Spleen (tissue), 11 donors: ENCODE measurements around the gene TSC22D2. TPM values are rescaled to one million over a fixed set of nuclear protein-coding genes. Genes with fewer than 3 reads are reported as not detected.

Experiments used
- DNase-seq: peaks from one replicate; pipeline ENCODE4 v3.0.0-alpha.2; 2020
- H3K27ac ChIP-seq, 8 donors: fragments of 200-600 bp; sonication (generic) in 7 of 8; 1 replicate in 4 of 8; 2 replicates in 4 of 8; pipeline versions ENCODE4 v1.5.0 to v1.8.0; 2016 to 2021; ENCODE audit warnings: inconsistent platforms in 4 of 8, mild to moderate bottlenecking in 4 of 8, moderate library complexity in 1 of 8
- H3K27me3 ChIP-seq, 7 donors: fragments of 200-600 bp; sonication (generic) in 6 of 7; replicated peaks in 1 of 7; 1 replicate in 4 of 7; 2 replicates in 3 of 7; pipeline versions ENCODE4 v1.5.0 to v1.8.0; 2016 to 2021; ENCODE audit warnings: inconsistent platforms in 3 of 7, mild to moderate bottlenecking in 1 of 7
- H3K36me3 ChIP-seq, 6 donors: fragments of 200-600 bp; sonication (generic) in 5 of 6; 1 replicate in 4 of 6; 2 replicates in 2 of 6; pipeline versions ENCODE4 v1.5.0 to v1.8.0; 2016 to 2021; ENCODE audit warnings: inconsistent platforms in 2 of 6
- H3K4me1 ChIP-seq, 6 donors: fragments of 200-600 bp; sonication (generic) in 5 of 6; 1 replicate in 3 of 6; 2 replicates in 3 of 6; pipeline versions ENCODE4 v1.5.0 to v1.8.0; 2016 to 2021; ENCODE audit warnings: inconsistent platforms in 3 of 6
- H3K4me3 ChIP-seq, 8 donors: fragments of 200-600 bp; sonication (generic) in 7 of 8; 1 replicate in 4 of 8; 2 replicates in 4 of 8; pipeline versions ENCODE4 v1.5.0 to v1.8.0; 2016 to 2021; ENCODE audit warnings: inconsistent platforms in 4 of 8, mild to moderate bottlenecking in 4 of 8, moderate library complexity in 2 of 8
- H3K9me3 ChIP-seq, 8 donors: fragments of 200-600 bp; sonication (generic) in 7 of 8; 1 replicate in 4 of 8; 2 replicates in 4 of 8; pipeline versions ENCODE4 v1.5.0 to v1.8.0; 2016 to 2021; ENCODE audit warnings: inconsistent platforms in 4 of 8
- POLR2A ChIP-seq, 3 donors: fragments of 450-650 bp; IDR thresholded peaks; one replicate each; pipeline ENCODE4 v1.5.1; 2017; ENCODE audit warnings: antibody characterized with exemption in 3 of 3, mild to moderate bottlenecking in 1 of 3
- POLR2AphosphoS5 ChIP-seq, 3 donors: sonication (generic); formaldehyde crosslinking; IDR thresholded peaks; one replicate each; pipeline ENCODE4 v1.5.1; 2017; ENCODE audit warnings: antibody characterized with exemption in 3 of 3
- WGBS, 5 donors: extraction: QIAGEN DNeasy Blood & Tissue Kit in 3 of 5; methylation state at CpG; one replicate each; pipeline versions ENCODE4 v1.1.5 to v1.1.7; 2013 to 2018; 5-methylcytosine and 5-hydroxymethylcytosine counted together
- intact Hi-C: fragments of 100-400 bp; cut with DNase I; formaldehyde crosslinking; loops from one replicate; pipeline ENCODE4 v1.15.0; 2023; ENCODE audit warnings: low total_unique reads
- polyA plus RNA-seq, 3 donors: library from polyadenylated mRNA; stranded (reverse); fragments of 200-250 nt; gene quantifications; one replicate each; pipeline ENCODE4 v1.2.1, GENCODE V29; 2013
- total RNA-seq, 7 donors: library from RNA; depleted of rRNA in 3 of 7; stranded (reverse); fragments of >200 nt in 3 of 7; fragmentation: NEBNext Ultra II Directional in 4 of 7; extraction: Animal tissue kit (Norgen Biotek cat#: 25700) in 4 of 7; gene quantifications; one replicate each; pipeline versions ENCODE4 v1.1.0 to v1.2.1, GENCODE V29; 2016 to 2021
- TF ChIP-seq, protein P1 (sequence below), 11 experiments: fragments of 200-600 bp in 7 of 11; fragments of 450-650 bp in 4 of 11; sonication (generic) in 4 of 11; IDR thresholded peaks in 8 of 11; conservative IDR thresholded peaks in 3 of 11; 1 replicate in 7 of 11; 2 replicates in 4 of 11; pipeline versions ENCODE4 v1.4.0 to v1.8.0; 2016 to 2021; ENCODE audit warnings: antibody characterized with exemption in 11 of 11, inconsistent platforms in 4 of 11, mild to moderate bottlenecking in 1 of 11
- donor health status: healthy with polysubstance abuse.
- donor health status: DM: no; HTN: no; CAD: no; lungs with moderate emphysema.
- donor health status: DM: no; HTN: no; CAD: no.
- donor health status: Bipolar disorder and iron deficiency.
- donor health status: healthy.
- donor health status: DM: no; HTN: no; CAD: no.
- donor health status: DM: yes; HTN: yes; CAD: no.

The TSC22D2 gene
- total and polyA plus RNA-seq, 10 donors, result 8.4 to 34.8 (median 26.2) TPM

DNA sequence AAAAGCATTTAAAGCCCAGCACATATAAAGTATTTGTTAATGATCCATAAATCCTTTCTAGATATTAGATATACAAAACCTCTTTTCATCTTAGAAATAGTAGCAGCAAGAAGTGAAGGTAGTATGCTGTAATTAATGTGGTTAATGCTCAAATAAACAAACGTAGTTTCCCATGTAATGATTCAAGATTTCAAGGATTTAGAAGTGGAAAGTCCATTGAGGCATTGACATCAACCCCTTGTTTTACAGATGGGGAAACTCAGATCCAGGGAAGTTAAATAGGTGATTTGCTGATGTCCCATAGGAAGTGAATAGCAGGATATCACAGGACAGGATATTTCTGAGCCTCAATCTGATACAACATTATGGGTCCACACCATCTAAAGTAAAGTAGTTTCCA is 47.2 kb downstream of the TSC22D2 start:
- intact Hi-C loops, result no loop called here
- Histone ChIP-seq H3K4me1 (peaks cover 0 to 24% (median 14%) of the 10 kb centered on the region in 6 donors), H3K9me3 (no peaks in the 10 kb centered on the region), H3K27me3 (no peaks in the 10 kb centered on the region), H3K27ac (no peak overlapping the region), H3K36me3 (peaks cover 2 to 33% (median 16%) of the 10 kb centered on the region in 6 donors), H3K4me3 (no peak overlapping the region)
- TF ChIP-seq POLR2A (IDR thresholded peaks at IDR 0.05), result no peak
- TF ChIP-seq, protein P1, sequence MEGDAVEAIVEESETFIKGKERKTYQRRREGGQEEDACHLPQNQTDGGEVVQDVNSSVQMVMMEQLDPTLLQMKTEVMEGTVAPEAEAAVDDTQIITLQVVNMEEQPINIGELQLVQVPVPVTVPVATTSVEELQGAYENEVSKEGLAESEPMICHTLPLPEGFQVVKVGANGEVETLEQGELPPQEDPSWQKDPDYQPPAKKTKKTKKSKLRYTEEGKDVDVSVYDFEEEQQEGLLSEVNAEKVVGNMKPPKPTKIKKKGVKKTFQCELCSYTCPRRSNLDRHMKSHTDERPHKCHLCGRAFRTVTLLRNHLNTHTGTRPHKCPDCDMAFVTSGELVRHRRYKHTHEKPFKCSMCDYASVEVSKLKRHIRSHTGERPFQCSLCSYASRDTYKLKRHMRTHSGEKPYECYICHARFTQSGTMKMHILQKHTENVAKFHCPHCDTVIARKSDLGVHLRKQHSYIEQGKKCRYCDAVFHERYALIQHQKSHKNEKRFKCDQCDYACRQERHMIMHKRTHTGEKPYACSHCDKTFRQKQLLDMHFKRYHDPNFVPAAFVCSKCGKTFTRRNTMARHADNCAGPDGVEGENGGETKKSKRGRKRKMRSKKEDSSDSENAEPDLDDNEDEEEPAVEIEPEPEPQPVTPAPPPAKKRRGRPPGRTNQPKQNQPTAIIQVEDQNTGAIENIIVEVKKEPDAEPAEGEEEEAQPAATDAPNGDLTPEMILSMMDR (IDR thresholded peaks at IDR 0.05 in 8 of 11, conservative IDR thresholded peaks at IDR 0.05 in 3 of 11), result no peak
- no peak for DNase-seq
- WGBS, 5 donors, result 58 to 79% (median 75%) methylated on average over 1 of the region's 1 CpG

DNA sequence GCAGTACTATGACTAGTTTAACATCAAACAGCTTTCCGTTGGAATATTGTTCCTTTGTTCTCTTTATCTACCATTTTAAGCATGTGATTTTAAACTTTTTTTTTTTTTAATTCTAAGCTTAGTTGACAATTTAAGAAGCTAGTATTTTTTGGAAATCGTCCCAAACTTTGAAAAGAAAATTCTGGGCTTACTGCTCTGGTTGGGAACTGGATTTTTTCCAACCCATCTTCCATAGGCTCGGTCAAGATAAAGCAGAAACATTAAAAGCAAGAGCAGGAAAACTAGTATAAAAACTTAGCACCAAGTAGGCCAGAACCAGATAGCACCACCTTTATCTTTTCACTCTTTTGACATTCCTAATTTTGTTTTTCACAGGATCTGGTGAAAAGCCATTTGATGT is 49.9 kb downstream of the TSC22D2 start:
- peaks cover 2 to 33% (median 16%) of the 10 kb centered on the region in 6 donors for H3K36me3 ChIP-seq
- intact Hi-C loops, result no loop called here
- no peak for DNase-seq
- TF ChIP-seq, protein P1 (IDR thresholded peaks at IDR 0.05 in 8 of 11, conservative IDR thresholded peaks at IDR 0.05 in 3 of 11), result no peak
- TF ChIP-seq POLR2A (IDR thresholded peaks at IDR 0.05), result no peak
- no peak for TF ChIP-seq POLR2AphosphoS5 (IDR thresholded peaks at IDR 0.05)
- WGBS, 5 donors, result 87 to 98% (median 94%) methylated on average over 3 of the region's 3 CpGs
- H3K4me3 ChIP-seq, result no peak overlapping the region
- H3K27ac ChIP-seq, result no peak overlapping the region
- H3K9me3 ChIP-seq, result no peaks in the 10 kb centered on the region
- H3K27me3 ChIP-seq, result no peaks in the 10 kb centered on the region
- H3K4me1 ChIP-seq, result no peaks in the 10 kb centered on the region

DNA sequence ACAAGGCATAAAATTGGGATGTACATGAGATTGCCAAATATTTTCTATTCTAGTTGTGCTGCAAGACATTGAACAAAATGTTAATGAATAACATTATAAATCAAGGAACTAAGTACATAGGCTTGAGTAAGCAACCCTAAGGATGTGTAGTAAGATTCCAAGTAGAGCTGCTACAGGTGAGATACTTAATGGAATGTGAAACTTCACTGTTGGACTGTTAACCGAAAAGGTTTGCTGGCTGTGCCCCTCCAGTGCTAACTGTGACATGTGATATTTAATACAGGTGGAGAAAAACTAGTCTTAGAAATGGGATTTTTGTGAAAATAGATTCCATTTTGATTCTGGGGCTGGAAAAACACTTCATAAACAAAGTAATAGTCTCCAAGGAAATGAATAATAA is 52.4 kb downstream of the TSC22D2 start:
- Histone ChIP-seq H3K9me3 (no peaks in the 10 kb centered on the region), H3K27me3 (no peaks in the 10 kb centered on the region), H3K36me3 (peaks cover 2 to 33% (median 16%) of the 10 kb centered on the region in 6 donors), H3K4me3 (no peak overlapping the region), H3K27ac (no peak overlapping the region), H3K4me1 (no peaks in the 10 kb centered on the region)
- DNase-seq, result no peak
- 93 to 100% (median 97%) methylated on average over 1 of the region's 1 CpG for WGBS, 5 donors
- intact Hi-C loops, result no loop called here
- TF ChIP-seq POLR2A (IDR thresholded peaks at IDR 0.05) (no peak), POLR2AphosphoS5 (IDR thresholded peaks at IDR 0.05) (no peak)
- TF ChIP-seq, protein P1 (IDR thresholded peaks at IDR 0.05 in 8 of 11, conservative IDR thresholded peaks at IDR 0.05 in 3 of 11), result no peak

DNA sequence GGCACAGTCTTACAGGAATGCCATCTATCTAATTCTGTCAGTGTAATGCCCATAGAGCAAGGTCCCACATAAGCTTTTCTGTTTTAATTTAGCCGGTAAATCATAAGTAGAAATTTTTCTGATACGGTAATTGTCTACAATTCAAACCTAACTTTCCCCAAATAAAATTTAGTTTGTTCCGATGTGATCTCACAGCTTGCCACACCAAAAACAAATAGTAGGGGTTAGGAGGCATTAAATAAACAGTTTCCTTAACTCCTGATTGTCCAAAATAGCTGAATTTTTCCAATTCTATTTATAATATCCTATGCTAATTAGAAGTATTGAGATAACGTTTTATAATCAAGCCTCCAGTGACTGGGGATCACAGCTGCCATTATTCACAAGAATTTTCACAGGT is 53.3 kb downstream of the TSC22D2 start:
- 91 to 97% (median 94%) methylated on average over 4 of the region's 4 CpGs for WGBS, 5 donors

More for the DNA sequence above, 53.3 kb downstream of the TSC22D2 start:
- Histone ChIP-seq H3K27ac (no peak overlapping the region), H3K4me1 (no peaks in the 10 kb centered on the region), H3K27me3 (no peaks in the 10 kb centered on the region), H3K36me3 (peaks cover 2 to 33% (median 16%) of the 10 kb centered on the region in 6 donors), H3K9me3 (no peaks in the 10 kb centered on the region), H3K4me3 (no peak overlapping the region)
- TF ChIP-seq POLR2AphosphoS5 (IDR thresholded peaks at IDR 0.05) (no peak), POLR2A (IDR thresholded peaks at IDR 0.05) (no peak)
- TF ChIP-seq, protein P1 (IDR thresholded peaks at IDR 0.05 in 8 of 11, conservative IDR thresholded peaks at IDR 0.05 in 3 of 11), result no peak
- no peak for DNase-seq
- intact Hi-C loops, result no loop called here
